ENCODE measurements around the gene COL12A1. TPM values are rescaled to one million over a fixed set of nuclear protein-coding genes. Genes with fewer than 3 reads are reported as not detected.

Gene COL12A1
- total RNA-seq, 1 donor from 2014 or later, result 24.3 TPM

DNA sequence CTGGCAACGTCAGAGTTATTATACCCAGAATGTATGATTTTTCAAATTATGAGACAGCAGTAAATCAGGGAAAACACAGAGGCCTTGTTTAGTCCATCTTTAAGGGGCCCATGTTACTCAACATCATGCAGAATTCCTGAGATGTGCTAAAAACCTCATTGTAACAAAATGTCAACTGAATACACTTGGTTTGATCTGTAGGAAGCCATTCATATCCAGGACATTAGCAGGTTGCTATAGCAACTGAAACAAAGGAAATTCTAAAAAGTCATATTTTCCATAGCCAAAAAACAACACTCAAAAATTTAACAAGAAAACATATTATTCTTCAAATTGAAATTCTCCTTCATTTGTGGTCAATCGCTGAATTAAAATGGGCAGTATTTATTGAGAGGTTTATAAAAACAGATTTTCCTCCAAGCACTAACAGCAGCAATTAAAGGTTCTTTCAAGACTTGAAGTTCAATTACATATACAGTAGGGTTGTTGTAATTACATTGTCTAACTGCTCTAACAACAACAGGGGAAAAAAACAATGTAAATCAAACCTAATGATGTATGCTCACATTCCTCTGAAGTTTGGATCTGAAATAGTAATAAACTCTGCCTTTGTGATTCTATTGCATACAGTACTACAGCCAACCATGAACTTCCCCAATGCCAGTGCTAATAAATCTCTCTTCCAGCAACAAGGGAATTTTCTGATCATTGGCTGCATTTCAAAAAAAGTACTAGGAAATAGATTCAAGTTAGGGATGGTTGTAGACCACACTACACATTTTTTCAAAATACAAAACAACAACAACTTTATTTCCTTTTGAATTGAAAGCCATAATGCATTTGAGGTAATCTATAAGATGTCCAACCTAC, 34.9 kb downstream of the COL12A1 start:
- H3K36me3 ChIP-seq (ENCODE audit: control insufficient read depth, insufficient read depth, low read length), result no peaks in the 10 kb centered on the region

GRCh38 chr6:75169689-75170586, 35.9 kb downstream of the COL12A1 start:
- DNase-seq (ENCODE audit: low read depth), result no peak
- TF ChIP-seq, protein P1, sequence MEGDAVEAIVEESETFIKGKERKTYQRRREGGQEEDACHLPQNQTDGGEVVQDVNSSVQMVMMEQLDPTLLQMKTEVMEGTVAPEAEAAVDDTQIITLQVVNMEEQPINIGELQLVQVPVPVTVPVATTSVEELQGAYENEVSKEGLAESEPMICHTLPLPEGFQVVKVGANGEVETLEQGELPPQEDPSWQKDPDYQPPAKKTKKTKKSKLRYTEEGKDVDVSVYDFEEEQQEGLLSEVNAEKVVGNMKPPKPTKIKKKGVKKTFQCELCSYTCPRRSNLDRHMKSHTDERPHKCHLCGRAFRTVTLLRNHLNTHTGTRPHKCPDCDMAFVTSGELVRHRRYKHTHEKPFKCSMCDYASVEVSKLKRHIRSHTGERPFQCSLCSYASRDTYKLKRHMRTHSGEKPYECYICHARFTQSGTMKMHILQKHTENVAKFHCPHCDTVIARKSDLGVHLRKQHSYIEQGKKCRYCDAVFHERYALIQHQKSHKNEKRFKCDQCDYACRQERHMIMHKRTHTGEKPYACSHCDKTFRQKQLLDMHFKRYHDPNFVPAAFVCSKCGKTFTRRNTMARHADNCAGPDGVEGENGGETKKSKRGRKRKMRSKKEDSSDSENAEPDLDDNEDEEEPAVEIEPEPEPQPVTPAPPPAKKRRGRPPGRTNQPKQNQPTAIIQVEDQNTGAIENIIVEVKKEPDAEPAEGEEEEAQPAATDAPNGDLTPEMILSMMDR (IDR thresholded peaks at IDR 0.05; ENCODE audit: insufficient read depth, low read length, poor library complexity, severe bottlenecking), result no peak
- Histone ChIP-seq H3K36me3 (ENCODE audit: control insufficient read depth, insufficient read depth, low read length) (no peaks in the 10 kb centered on the region), H3K4me3 (ENCODE audit: low read depth, low read length) (no peak overlapping the region), H3K27me3 (ENCODE audit: control insufficient read depth, insufficient read depth, low read length) (no peaks in the 10 kb centered on the region)

More for the DNA sequence above, 34.9 kb downstream of the COL12A1 start:
- Histone ChIP-seq H3K27me3 (ENCODE audit: control insufficient read depth, insufficient read depth, low read length) (no peaks in the 10 kb centered on the region), H3K4me3 (ENCODE audit: low read depth, low read length) (no peak overlapping the region)
- no peak for DNase-seq (ENCODE audit: low read depth)
- TF ChIP-seq, protein P1 (IDR thresholded peaks at IDR 0.05; ENCODE audit: insufficient read depth, low read length, poor library complexity, severe bottlenecking), result no peak

- Histone ChIP-seq H3K36me3 (ENCODE audit: control insufficient read depth, insufficient read depth, low read length) (no peaks in the 10 kb centered on the region), H3K4me3 (ENCODE audit: low read depth, low read length) (no peak overlapping the region), H3K27me3 (ENCODE audit: control insufficient read depth, insufficient read depth, low read length) (no peaks in the 10 kb centered on the region)
- DNase-seq (ENCODE audit: low read depth), result no peak
- TF ChIP-seq, protein P1 (IDR thresholded peaks at IDR 0.05; ENCODE audit: insufficient read depth, low read length, poor library complexity, severe bottlenecking), result no peak
Measured at GRCh38 chr6:75167851-75168250, 38.0 kb downstream of the COL12A1 start.

GRCh38 chr6:75167325-75167724, 38.5 kb downstream of the COL12A1 start:
- no peak for DNase-seq (ENCODE audit: low read depth)
- Histone ChIP-seq H3K4me3 (ENCODE audit: low read depth, low read length) (no peak overlapping the region), H3K27me3 (ENCODE audit: control insufficient read depth, insufficient read depth, low read length) (no peaks in the 10 kb centered on the region), H3K36me3 (ENCODE audit: control insufficient read depth, insufficient read depth, low read length) (no peaks in the 10 kb centered on the region)
- TF ChIP-seq, protein P1 (IDR thresholded peaks at IDR 0.05; ENCODE audit: insufficient read depth, low read length, poor library complexity, severe bottlenecking), result no peak

DNA sequence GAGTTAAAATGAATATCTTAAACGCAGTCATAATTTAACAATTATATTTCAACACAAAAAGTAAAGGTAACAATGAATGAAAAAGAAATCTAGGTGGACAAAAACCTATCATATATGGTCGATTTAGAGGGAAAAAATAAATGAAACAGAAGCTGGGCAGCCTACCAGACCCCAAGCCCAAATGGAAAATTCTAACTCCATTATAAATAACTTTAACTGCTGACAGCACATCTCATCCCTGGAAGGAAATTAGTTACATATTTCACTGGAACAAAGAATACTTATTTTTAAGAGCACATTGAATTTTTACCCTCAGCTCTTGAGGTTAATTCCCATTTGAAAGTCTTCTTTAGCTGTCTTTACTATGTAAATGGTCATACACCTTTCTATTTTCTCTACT, 39.1 kb downstream of the COL12A1 start:
- DNase-seq (ENCODE audit: low read depth), result no peak
- TF ChIP-seq, protein P1 (IDR thresholded peaks at IDR 0.05; ENCODE audit: insufficient read depth, low read length, poor library complexity, severe bottlenecking), result no peak
- H3K4me3 ChIP-seq (ENCODE audit: low read depth, low read length), result no peak overlapping the region
- H3K27me3 ChIP-seq (ENCODE audit: control insufficient read depth, insufficient read depth, low read length), result no peaks in the 10 kb centered on the region
- H3K36me3 ChIP-seq (ENCODE audit: control insufficient read depth, insufficient read depth, low read length), result no peaks in the 10 kb centered on the region
